ENCODE results near the gene RNF14. TPM values are rescaled to one million over a fixed set of nuclear protein-coding genes. Genes with fewer than 3 reads are reported as not detected.

The RNF14 gene
- polyA plus RNA-seq, 1 of the 3 experiments (the other 2 are of a cell fraction): 24.5 TPM

- TF ChIP-seq REST (IDR thresholded peaks at IDR 0.05; ENCODE audit: low read depth, low read length): no peak
- TF ChIP-seq TAF1 (IDR thresholded peaks at IDR 0.05; ENCODE audit: borderline replicate concordance, low read depth, low read length): no peak
- no peak for TF ChIP-seq JUND (IDR thresholded peaks at IDR 0.05)
Observed at GRCh38 chr5:141931694-141932093, 37.2 kb upstream of the RNF14 start (continued).

- ChIA-PET POLR2A (no interaction called here), CTCF (interaction anchor here (0.7 to 20.3 kb wide), 10 partner anchors 9 to 268 kb away, joined by 3 to 256 read pairs (median 4); partner anchors contain the start of gene PCDH12)
- H3K4me3 ChIP-seq (ENCODE audit: low read depth in 2 of 2, low read length in 1 of 2): no peak overlapping the region
- no peaks in the 10 kb centered on the region for H3K79me2 ChIP-seq (ENCODE audit: insufficient read depth)
- peaks cover 36 to 81% of the 10 kb centered on the region in 2 experiments for H3K36me3 ChIP-seq (replicated peaks in 1 of 2; ENCODE audit: control insufficient read depth in 1 of 2, insufficient read depth in 2 of 2, low read length in 1 of 2)
- H3K4me2 ChIP-seq: no peak overlapping the region
- no peaks in the 10 kb centered on the region for H3K27me3 ChIP-seq (ENCODE audit: insufficient read depth)
- 90% methylated on average over 4 of the region's 7 CpGs for WGBS (ENCODE audit: low lambda C conversion rate)
- peaks cover 0 to 18% of the 10 kb centered on the region in 2 experiments; a peak in 2 of 4 replicates for H3K4me1 ChIP-seq (ENCODE audit: control insufficient read depth in 1 of 2, insufficient read depth in 2 of 2, low read depth in 1 of 2, low read length in 1 of 2)
- TF ChIP-seq TAF1 (IDR thresholded peaks at IDR 0.05; ENCODE audit: borderline replicate concordance, low read depth, low read length): no peak
- TF ChIP-seq CTCF (IDR thresholded peaks at IDR 0.05): no peak
- no peak for TF ChIP-seq MXI1 (IDR thresholded peaks at IDR 0.05; ENCODE audit: low read depth, low read length)
- no peak for TF ChIP-seq USF2 (IDR thresholded peaks at IDR 0.05; ENCODE audit: borderline replicate concordance, low read depth, low read length)
- no peak for TF ChIP-seq TEAD4 (IDR thresholded peaks at IDR 0.05; ENCODE audit: borderline replicate concordance, insufficient read depth)
- TF ChIP-seq RAD21 (IDR thresholded peaks at IDR 0.05; ENCODE audit: low read length): no peak
- no peak for TF ChIP-seq EP300 (IDR thresholded peaks at IDR 0.05; ENCODE audit: borderline replicate concordance in 1 of 2, low read depth in 1 of 2, low read length in 1 of 2)
- TF ChIP-seq MAX (IDR thresholded peaks at IDR 0.05; ENCODE audit: low read depth): no peak
- no peak for TF ChIP-seq TCF12 (IDR thresholded peaks at IDR 0.05)
- TF ChIP-seq NRF1 (IDR thresholded peaks at IDR 0.05; ENCODE audit: low read depth, low read length): no peak
- TF ChIP-seq RCOR1 (IDR thresholded peaks at IDR 0.05; ENCODE audit: low read length): no peak
- H3K9me2 ChIP-seq: no peaks in the 10 kb centered on the region
- no peak for DNase-seq
- H4K20me1 ChIP-seq (ENCODE audit: insufficient read depth): no peaks in the 10 kb centered on the region
- H3K9me3 ChIP-seq: no peaks in the 10 kb centered on the region
- H3F3A ChIP-seq (replicated peaks; ENCODE audit: insufficient read depth): no peaks in the 10 kb centered on the region
- H3K9ac ChIP-seq: no peak overlapping the region
- no peak overlapping the region for H3K27ac ChIP-seq (ENCODE audit: low read depth in 2 of 2, low read length in 1 of 2)
- H2AFZ ChIP-seq (ENCODE audit: low read depth): no peak overlapping the region
Observed at GRCh38 chr5:141933151-141933550, 35.8 kb upstream of the RNF14 start.

Data from SK-N-SH (cell line).